Measurements from ENCODE around the gene NCCRP1. TPM values are rescaled to one million over a fixed set of nuclear protein-coding genes. Genes with fewer than 3 reads are reported as not detected.

NCCRP1 gene
- total RNA-seq, 2 experiments from 2014 or later, result not detected

DNA sequence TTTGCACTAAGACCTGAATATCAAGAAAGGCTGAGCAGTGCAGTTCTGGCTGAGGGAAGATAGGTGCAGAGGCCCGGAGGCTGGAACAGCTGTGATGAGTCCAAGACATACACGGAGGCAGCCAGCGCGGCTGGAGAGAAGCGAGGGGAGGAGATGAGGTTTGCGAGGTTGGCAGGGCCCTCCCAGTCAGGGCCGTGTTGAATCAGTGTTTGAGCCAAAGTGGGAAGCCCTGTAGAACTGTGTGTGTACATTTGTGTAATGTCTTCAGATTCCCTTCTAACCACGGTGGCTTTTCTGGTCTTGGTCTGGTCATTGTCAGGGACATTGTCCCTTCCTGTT lies 36.3 kb upstream of the NCCRP1 start:
- Histone ChIP-seq H3K27ac (ENCODE audit: low read depth, low read length, poor library complexity, severe bottlenecking) (no peak overlapping the region), H3K36me3 (ENCODE audit: insufficient read depth, low read length) (no peaks in the 10 kb centered on the region), H3K4me1 (ENCODE audit: insufficient read depth, low read length, poor library complexity, severe bottlenecking) (no peaks in the 10 kb centered on the region), H3K9me3 (ENCODE audit: low read length) (no peaks in the 10 kb centered on the region), H3K9me2 (ENCODE audit: insufficient read depth, low read length) (no peaks in the 10 kb centered on the region), H3K4me2 (ENCODE audit: low read length) (no peak overlapping the region), H2AFZ (ENCODE audit: low read length) (no peak overlapping the region), H3K4me3 (ENCODE audit: low read depth, low read length, poor library complexity, severe bottlenecking) (no peak overlapping the region), H4K20me1 (ENCODE audit: insufficient read depth, low read length) (no peaks in the 10 kb centered on the region), H3K79me2 (ENCODE audit: insufficient read depth, low read depth, low read length) (no peaks in the 10 kb centered on the region)
- no peak for DNase-seq (ENCODE audit: low spot score)
- intact Hi-C loops (cut with micrococcal nuclease; ENCODE audit: unreplicated experiment), result no loop called here
- TF ChIP-seq CTCF (conservative IDR thresholded peaks at IDR 0.05; ENCODE audit: low read length) (no peak), EZH2phosphoT487 (IDR thresholded peaks at IDR 0.05; ENCODE audit: borderline replicate concordance, low read depth, low read length) (no peak)
- POLR2A ChIA-PET, result no interaction called here
- CTCF ChIA-PET (ENCODE audit: unreplicated experiment), result interaction anchor here (0.5 kb wide), 1 partner anchor 20 kb away, joined by 10 read pairs; no protein-coding TSS in a partner anchor
- no TSS peak for BruUV-seq (replicated peaks)

DNA sequence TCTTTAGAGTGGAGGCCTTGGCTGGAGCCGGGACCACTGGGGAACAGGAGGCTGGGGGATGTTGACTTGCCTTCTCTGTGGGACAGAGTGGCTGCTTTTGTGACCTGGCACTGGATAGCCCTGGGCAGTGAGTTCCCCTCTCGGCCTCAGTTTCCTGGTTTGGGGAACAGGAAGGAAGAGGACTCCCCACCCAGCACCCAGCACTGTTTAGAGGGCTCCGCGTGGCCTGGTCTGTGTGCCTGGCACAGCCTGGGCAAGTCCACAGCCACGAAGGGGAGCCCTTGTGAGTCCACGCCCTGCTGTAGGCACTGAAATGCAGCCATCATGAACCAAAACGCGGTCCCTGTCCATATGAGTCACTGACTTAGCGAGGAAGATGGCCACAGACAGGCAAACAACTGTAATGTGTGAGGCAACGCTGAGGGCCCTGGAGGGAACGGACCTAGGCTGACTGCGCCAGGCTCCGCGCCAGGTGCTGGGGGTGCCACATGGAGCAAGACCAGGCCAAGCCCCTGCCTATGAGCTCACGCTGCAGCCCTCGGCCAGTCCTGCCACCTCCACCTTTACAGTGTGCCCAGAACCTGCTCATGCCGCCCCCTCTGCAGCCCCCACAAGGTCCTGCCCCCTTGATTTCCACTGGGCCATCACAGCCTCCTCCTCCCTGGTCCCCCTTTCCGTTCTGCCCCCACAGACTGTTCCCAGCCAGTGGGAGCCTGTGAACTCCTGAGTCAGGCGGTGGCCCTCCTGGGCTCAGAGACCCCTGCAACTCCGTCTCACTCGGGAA lies 35.7 kb upstream of the NCCRP1 start:
- Histone ChIP-seq H4K20me1 (ENCODE audit: insufficient read depth, low read length) (no peaks in the 10 kb centered on the region), H2AFZ (ENCODE audit: low read length) (no peak overlapping the region), H3K27ac (ENCODE audit: low read depth, low read length, poor library complexity, severe bottlenecking) (no peak overlapping the region), H3K36me3 (ENCODE audit: insufficient read depth, low read length) (no peaks in the 10 kb centered on the region), H3K79me2 (ENCODE audit: insufficient read depth, low read depth, low read length) (no peaks in the 10 kb centered on the region), H3K9me2 (ENCODE audit: insufficient read depth, low read length) (no peaks in the 10 kb centered on the region), H3K4me3 (ENCODE audit: low read depth, low read length, poor library complexity, severe bottlenecking) (no peak overlapping the region), H3K4me2 (ENCODE audit: low read length) (no peak overlapping the region), H3K9me3 (ENCODE audit: low read length) (no peaks in the 10 kb centered on the region), H3K4me1 (ENCODE audit: insufficient read depth, low read length, poor library complexity, severe bottlenecking) (no peaks in the 10 kb centered on the region)
- no TSS peak for BruUV-seq (replicated peaks)
- CTCF ChIA-PET (ENCODE audit: unreplicated experiment), result no interaction called here
- POLR2A ChIA-PET, result no interaction called here
- intact Hi-C loops (cut with micrococcal nuclease; ENCODE audit: unreplicated experiment), result no loop called here
- no peak for TF ChIP-seq CTCF (conservative IDR thresholded peaks at IDR 0.05; ENCODE audit: low read length)
- DNase-seq (ENCODE audit: low spot score), result no peak

DNA sequence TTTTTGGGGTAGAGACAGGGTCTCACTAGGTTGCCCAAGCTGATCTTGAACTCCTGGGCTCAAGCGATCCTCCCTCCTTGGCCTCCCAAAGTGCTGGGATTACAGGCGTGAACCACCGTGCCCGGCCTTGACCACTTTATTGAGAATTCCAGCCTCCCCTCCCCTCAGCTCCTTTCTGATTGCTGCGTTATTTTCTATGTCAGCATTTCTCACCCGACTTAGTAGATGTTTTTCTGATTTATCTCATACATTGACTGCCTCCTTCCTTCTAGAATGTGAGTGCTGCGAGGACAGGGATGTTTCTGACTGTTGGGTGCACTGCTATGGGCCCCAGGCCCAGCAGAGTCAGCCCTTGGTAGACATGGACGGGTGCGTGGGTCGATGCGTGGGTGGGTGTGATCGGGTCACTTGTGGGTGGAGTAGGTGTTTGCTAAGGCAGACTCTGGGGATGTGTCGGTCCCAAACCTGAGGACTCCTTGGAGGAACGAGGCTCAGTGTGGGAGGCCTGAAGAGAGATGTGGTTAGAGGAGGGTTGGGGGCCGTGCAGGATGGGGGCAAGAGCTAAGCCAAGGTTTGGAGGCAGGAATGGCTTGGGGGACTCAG lies 34.2 kb upstream of the NCCRP1 start:
- H3K4me3 ChIP-seq (ENCODE audit: low read depth, low read length, poor library complexity, severe bottlenecking), result no peak overlapping the region
- no peak for DNase-seq (ENCODE audit: low spot score)
- H3K9me3 ChIP-seq (ENCODE audit: low read length), result no peaks in the 10 kb centered on the region
- no peak overlapping the region for H2AFZ ChIP-seq (ENCODE audit: low read length)
- no peak overlapping the region for H3K4me2 ChIP-seq (ENCODE audit: low read length)
- CTCF ChIA-PET (ENCODE audit: unreplicated experiment), result no interaction called here
- TF ChIP-seq EZH2phosphoT487 (IDR thresholded peaks at IDR 0.05; ENCODE audit: borderline replicate concordance, low read depth, low read length), result no peak
- no peak for TF ChIP-seq CTCF (conservative IDR thresholded peaks at IDR 0.05; ENCODE audit: low read length)
- H3K9me2 ChIP-seq (ENCODE audit: insufficient read depth, low read length), result no peaks in the 10 kb centered on the region
- no peaks in the 10 kb centered on the region for H4K20me1 ChIP-seq (ENCODE audit: insufficient read depth, low read length)
- POLR2A ChIA-PET, result interaction anchor here (0.6 kb wide), 1 partner anchor 151 kb away, joined by 5 read pairs; no protein-coding TSS in a partner anchor
- no peaks in the 10 kb centered on the region for H3K4me1 ChIP-seq (ENCODE audit: insufficient read depth, low read length, poor library complexity, severe bottlenecking)
- H3K79me2 ChIP-seq (ENCODE audit: insufficient read depth, low read depth, low read length), result no peaks in the 10 kb centered on the region
- BruUV-seq (replicated peaks), result no TSS peak
- H3K36me3 ChIP-seq (ENCODE audit: insufficient read depth, low read length), result no peaks in the 10 kb centered on the region
- no peak overlapping the region for H3K27ac ChIP-seq (ENCODE audit: low read depth, low read length, poor library complexity, severe bottlenecking)
- intact Hi-C loops (cut with micrococcal nuclease; ENCODE audit: unreplicated experiment), result no loop called here
